ENCODE results near the gene SIX5.
A peak's percentile ranks its signal among the peaks of the same experiment; 100 is the strongest.

SIX5 gene

DNA sequence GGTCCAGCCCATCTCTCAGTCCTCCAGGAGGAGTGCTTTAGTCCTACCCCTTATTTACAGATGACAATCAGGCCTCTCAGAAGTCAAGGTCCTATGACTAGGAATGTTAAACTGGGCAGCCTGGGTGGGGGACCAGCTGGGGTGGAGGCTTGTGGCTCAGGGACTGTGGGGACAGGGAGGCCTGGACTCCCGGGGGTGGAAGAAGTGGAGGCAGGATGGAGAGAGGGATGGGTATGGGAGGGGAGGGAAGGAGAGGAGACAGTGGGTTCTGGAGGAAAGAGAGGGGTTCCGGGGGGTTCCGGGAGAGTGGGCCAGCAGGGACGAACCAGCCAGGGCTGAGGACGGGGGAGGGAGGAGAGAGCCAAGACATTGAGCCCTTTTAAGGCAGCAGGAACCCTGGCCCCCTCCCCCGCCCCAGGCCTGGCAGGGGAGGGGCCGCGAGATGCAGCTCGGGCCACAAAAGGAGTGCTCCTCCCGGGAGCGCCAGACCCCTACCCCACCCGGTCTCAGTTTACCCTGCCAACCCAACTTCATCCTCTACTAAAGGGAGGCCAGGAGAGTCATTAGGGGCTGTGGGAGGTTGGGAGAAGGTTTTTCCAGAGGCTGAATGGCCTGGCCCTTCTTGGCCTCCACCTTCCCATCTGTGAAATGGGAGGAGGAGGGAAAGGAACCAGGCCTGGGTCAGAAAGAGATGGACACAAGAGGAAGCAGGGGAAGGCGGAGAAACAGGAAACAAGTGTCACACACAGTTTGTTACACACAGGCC lies 11.6 kb upstream of the SIX5 start (continued):
- TF ChIP-seq, protein P1, sequence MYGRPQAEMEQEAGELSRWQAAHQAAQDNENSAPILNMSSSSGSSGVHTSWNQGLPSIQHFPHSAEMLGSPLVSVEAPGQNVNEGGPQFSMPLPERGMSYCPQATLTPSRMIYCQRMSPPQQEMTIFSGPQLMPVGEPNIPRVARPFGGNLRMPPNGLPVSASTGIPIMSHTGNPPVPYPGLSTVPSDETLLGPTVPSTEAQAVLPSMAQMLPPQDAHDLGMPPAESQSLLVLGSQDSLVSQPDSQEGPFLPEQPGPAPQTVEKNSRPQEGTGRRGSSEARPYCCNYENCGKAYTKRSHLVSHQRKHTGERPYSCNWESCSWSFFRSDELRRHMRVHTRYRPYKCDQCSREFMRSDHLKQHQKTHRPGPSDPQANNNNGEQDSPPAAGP (tag by site-specific recombination; IDR thresholded peaks at IDR 0.05), result peak; percentile 35; the same call in 1 of the 2 replicates
- TF ChIP-seq GLIS2 (tag by site-specific recombination; IDR thresholded peaks at IDR 0.05) (peak; percentile 36; the same call in 1 of the 2 replicates), ZNF398 (tag by site-specific recombination; IDR thresholded peaks at IDR 0.05) (peak; percentile 90), ZNF600 (tag by site-specific recombination; IDR thresholded peaks at IDR 0.05) (0 out of 2 replicates have a peak, but pooled peaks have one; percentile 11), ATF2 (tag by site-specific recombination; IDR thresholded peaks at IDR 0.05; ENCODE audit: low read depth) (no peak), BCL11A (tag by site-specific recombination; IDR thresholded peaks at IDR 0.05; ENCODE audit: low read depth) (0 out of 2 replicates have a peak, but pooled peaks have one; percentile 17), GLIS1 (tag by site-specific recombination; IDR thresholded peaks at IDR 0.05) (peak; percentile 82), ZBTB49 (tag by site-specific recombination; IDR thresholded peaks at IDR 0.05; ENCODE audit: low read depth) (no peak), SP7 (tag by site-specific recombination; IDR thresholded peaks at IDR 0.05) (no peak), ZNF140 (tag by site-specific recombination; IDR thresholded peaks at IDR 0.05) (no peak), ZNF16 (tag by site-specific recombination; IDR thresholded peaks at IDR 0.05; ENCODE audit: low read depth) (no peak), HIC1 (tag by site-specific recombination; IDR thresholded peaks at IDR 0.05) (no peak), ZBTB6 (tag by site-specific recombination; IDR thresholded peaks at IDR 0.05) (peak; percentile 42; the same call in 1 of the 2 replicates), ZNF146 (tag by site-specific recombination; IDR thresholded peaks at IDR 0.05) (no peak)
- TF ChIP-seq, protein P2, sequence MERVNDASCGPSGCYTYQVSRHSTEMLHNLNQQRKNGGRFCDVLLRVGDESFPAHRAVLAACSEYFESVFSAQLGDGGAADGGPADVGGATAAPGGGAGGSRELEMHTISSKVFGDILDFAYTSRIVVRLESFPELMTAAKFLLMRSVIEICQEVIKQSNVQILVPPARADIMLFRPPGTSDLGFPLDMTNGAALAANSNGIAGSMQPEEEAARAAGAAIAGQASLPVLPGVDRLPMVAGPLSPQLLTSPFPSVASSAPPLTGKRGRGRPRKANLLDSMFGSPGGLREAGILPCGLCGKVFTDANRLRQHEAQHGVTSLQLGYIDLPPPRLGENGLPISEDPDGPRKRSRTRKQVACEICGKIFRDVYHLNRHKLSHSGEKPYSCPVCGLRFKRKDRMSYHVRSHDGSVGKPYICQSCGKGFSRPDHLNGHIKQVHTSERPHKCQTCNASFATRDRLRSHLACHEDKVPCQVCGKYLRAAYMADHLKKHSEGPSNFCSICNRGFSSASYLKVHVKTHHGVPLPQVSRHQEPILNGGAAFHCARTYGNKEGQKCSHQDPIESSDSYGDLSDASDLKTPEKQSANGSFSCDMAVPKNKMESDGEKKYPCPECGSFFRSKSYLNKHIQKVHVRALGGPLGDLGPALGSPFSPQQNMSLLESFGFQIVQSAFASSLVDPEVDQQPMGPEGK (tag by site-specific recombination; IDR thresholded peaks at IDR 0.05), result peak; percentile 65; the same call in 1 of the 2 replicates
- TF ChIP-seq, protein P3, sequence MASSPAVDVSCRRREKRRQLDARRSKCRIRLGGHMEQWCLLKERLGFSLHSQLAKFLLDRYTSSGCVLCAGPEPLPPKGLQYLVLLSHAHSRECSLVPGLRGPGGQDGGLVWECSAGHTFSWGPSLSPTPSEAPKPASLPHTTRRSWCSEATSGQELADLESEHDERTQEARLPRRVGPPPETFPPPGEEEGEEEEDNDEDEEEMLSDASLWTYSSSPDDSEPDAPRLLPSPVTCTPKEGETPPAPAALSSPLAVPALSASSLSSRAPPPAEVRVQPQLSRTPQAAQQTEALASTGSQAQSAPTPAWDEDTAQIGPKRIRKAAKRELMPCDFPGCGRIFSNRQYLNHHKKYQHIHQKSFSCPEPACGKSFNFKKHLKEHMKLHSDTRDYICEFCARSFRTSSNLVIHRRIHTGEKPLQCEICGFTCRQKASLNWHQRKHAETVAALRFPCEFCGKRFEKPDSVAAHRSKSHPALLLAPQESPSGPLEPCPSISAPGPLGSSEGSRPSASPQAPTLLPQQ (tag by site-specific recombination; IDR thresholded peaks at IDR 0.05), result peak; percentile 97
- TF ChIP-seq, protein P4, sequence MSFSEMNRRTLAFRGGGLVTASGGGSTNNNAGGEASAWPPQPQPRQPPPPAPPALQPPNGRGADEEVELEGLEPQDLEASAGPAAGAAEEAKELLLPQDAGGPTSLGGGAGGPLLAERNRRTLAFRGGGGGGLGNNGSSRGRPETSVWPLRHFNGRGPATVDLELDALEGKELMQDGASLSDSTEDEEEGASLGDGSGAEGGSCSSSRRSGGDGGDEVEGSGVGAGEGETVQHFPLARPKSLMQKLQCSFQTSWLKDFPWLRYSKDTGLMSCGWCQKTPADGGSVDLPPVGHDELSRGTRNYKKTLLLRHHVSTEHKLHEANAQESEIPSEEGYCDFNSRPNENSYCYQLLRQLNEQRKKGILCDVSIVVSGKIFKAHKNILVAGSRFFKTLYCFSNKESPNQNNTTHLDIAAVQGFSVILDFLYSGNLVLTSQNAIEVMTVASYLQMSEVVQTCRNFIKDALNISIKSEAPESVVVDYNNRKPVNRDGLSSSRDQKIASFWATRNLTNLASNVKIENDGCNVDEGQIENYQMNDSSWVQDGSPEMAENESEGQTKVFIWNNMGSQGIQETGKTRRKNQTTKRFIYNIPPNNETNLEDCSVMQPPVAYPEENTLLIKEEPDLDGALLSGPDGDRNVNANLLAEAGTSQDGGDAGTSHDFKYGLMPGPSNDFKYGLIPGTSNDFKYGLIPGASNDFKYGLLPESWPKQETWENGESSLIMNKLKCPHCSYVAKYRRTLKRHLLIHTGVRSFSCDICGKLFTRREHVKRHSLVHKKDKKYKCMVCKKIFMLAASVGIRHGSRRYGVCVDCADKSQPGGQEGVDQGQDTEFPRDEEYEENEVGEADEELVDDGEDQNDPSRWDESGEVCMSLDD (tag by site-specific recombination; IDR thresholded peaks at IDR 0.05), result peak; percentile 83
- TF ChIP-seq, protein P5, sequence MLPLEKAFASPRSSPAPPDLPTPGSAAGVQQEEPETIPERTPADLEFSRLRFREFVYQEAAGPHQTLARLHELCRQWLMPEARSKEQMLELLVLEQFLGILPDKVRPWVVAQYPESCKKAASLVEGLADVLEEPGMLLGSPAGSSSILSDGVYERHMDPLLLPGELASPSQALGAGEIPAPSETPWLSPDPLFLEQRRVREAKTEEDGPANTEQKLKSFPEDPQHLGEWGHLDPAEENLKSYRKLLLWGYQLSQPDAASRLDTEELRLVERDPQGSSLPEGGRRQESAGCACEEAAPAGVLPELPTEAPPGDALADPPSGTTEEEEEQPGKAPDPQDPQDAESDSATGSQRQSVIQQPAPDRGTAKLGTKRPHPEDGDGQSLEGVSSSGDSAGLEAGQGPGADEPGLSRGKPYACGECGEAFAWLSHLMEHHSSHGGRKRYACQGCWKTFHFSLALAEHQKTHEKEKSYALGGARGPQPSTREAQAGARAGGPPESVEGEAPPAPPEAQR (tag by site-specific recombination; IDR thresholded peaks at IDR 0.05), result no peak
